Activated CD8-positive, alpha-beta T cell treated with anti-CD3 and anti-CD28 coated beads for 36 hours (primary cell): ENCODE data around the gene SYT6. TPM values are rescaled to one million over a fixed set of nuclear protein-coding genes. Genes with fewer than 3 reads are reported as not detected.
"Not testable (repeated sequence)": the region's sequence is repeated elsewhere in the genome, so short reads cannot be mapped to it uniquely, and the experiment has no call there.

Experiments used
- ATAC-seq: fragments of 200-7000 bp; cut with Tn5 transposase; one replicate; pipeline ENCODE4 v1.10.0; 2021; ENCODE audit warnings: mild to moderate bottlenecking, moderate library complexity
- CTCF ChIA-PET: fragments of 350-600 bp; sonication (Branson Sonifier 250); formaldehyde crosslinking; loops from one replicate; lab custom pipeline; 2021; ENCODE audit warnings: antibody characterized with exemption; lab: Charles Lee
- POLR2A ChIA-PET: fragments of 350-600 bp; sonication (Branson Sonifier 250); formaldehyde crosslinking; loops from one replicate; lab custom pipeline; 2021; ENCODE audit warnings: antibody characterized with exemption; lab: Charles Lee
- DNase-seq: peaks from one replicate; pipeline ENCODE4 v3.0.0-alpha.2; 2020
- H3K27ac Mint-ChIP-seq: one replicate; pipeline ENCODE4 v1.8.0; 2021; ENCODE audit warnings: mild to moderate bottlenecking, mixed read lengths
- H3K27me3 Mint-ChIP-seq: one replicate; pipeline ENCODE4 v1.8.0; 2021; ENCODE audit warnings: mixed read lengths
- H3K36me3 Mint-ChIP-seq: one replicate; pipeline ENCODE4 v1.8.0; 2021; ENCODE audit warnings: low read depth, mixed read lengths
- H3K4me1 Mint-ChIP-seq: one replicate; pipeline ENCODE4 v1.8.0; 2021; ENCODE audit warnings: low read depth, mixed read lengths
- H3K4me3 Mint-ChIP-seq: one replicate; pipeline ENCODE4 v1.8.0; 2021; ENCODE audit warnings: mild to moderate bottlenecking, moderate library complexity, mixed read lengths
- H3K9me3 Mint-ChIP-seq: one replicate; pipeline ENCODE4 v1.8.0; 2021; ENCODE audit warnings: mixed read lengths
- CTCF ChIP-seq: fragments of 200-600 bp; IDR thresholded peaks from one replicate; pipeline ENCODE4 v1.8.0; 2022; ENCODE audit warnings: antibody characterized with exemption, mild to moderate bottlenecking
- intact Hi-C: fragments of 100-400 bp; cut with micrococcal nuclease; formaldehyde crosslinking; loops from one replicate; pipeline ENCODE4 v1.10.0; 2022
- total RNA-seq, 2 experiments: library from RNA; stranded (reverse); gene quantifications; one replicate each; pipeline ENCODE4 v1.2.3, GENCODE V29; 2021

Gene SYT6
- total RNA-seq, 2 experiments from 2014 or later: not detected

- POLR2A ChIA-PET: no interaction called here
- peaks cover 2% of the 10 kb centered on the region for H3K27me3 Mint-ChIP-seq
- CTCF ChIA-PET: no interaction called here
- TF ChIP-seq CTCF: no peak
- peaks cover 4% of the 10 kb centered on the region for H3K4me1 Mint-ChIP-seq
- ATAC-seq: no peak
- H3K27ac Mint-ChIP-seq: no peak overlapping the region
- H3K9me3 Mint-ChIP-seq: peaks cover 9% of the 10 kb centered on the region
- intact Hi-C loops: no loop called here
- H3K4me3 Mint-ChIP-seq: no peak overlapping the region
- DNase-seq: no peak
- no peaks in the 10 kb centered on the region for H3K36me3 Mint-ChIP-seq
These were observed 81.4 kb downstream of the SYT6 start for GRCh38 chr1:114072246-114072645.

- H3K27me3 Mint-ChIP-seq, CTCF ChIA-PET: not testable (repeated sequence)
These were observed 83.9 kb downstream of the SYT6 start for GRCh38 chr1:114069762-114070161.

GRCh38 chr1:114068684-114069083 is 85.0 kb downstream of the SYT6 start:
- intact Hi-C loops, CTCF ChIA-PET, H3K36me3 Mint-ChIP-seq, H3K27me3 Mint-ChIP-seq, H3K4me1 Mint-ChIP-seq, H3K9me3 Mint-ChIP-seq, POLR2A ChIA-PET, H3K4me3 Mint-ChIP-seq, H3K27ac Mint-ChIP-seq, DNase-seq, ATAC-seq: not testable (repeated sequence)

More at GRCh38 chr1:114069762-114070161, 83.9 kb downstream of the SYT6 start:
- H3K9me3 Mint-ChIP-seq, H3K4me3 Mint-ChIP-seq, DNase-seq, POLR2A ChIA-PET, H3K4me1 Mint-ChIP-seq, H3K36me3 Mint-ChIP-seq, H3K27ac Mint-ChIP-seq, ATAC-seq, intact Hi-C loops: not testable (repeated sequence)

GRCh38 chr1:114065671-114066070 is 88.0 kb downstream of the SYT6 start:
- DNase-seq, H3K9me3 Mint-ChIP-seq, POLR2A ChIA-PET, H3K27ac Mint-ChIP-seq, ATAC-seq, H3K4me3 Mint-ChIP-seq, H3K27me3 Mint-ChIP-seq, H3K4me1 Mint-ChIP-seq, intact Hi-C loops, H3K36me3 Mint-ChIP-seq, CTCF ChIA-PET: not testable (repeated sequence)

- no peak for TF ChIP-seq CTCF
- H3K4me3 Mint-ChIP-seq: no peak overlapping the region
- peaks cover 2% of the 10 kb centered on the region for H3K9me3 Mint-ChIP-seq
- H3K36me3 Mint-ChIP-seq: no peaks in the 10 kb centered on the region
- ChIA-PET POLR2A (no interaction called here), CTCF (interaction anchor here (1.4 kb wide), 1 partner anchor 11 kb away, joined by 3 read pairs; no protein-coding TSS in a partner anchor)
- no peak for ATAC-seq
- no peak overlapping the region for H3K27ac Mint-ChIP-seq
- intact Hi-C loops: no loop called here
- H3K27me3 Mint-ChIP-seq: peaks cover 5% of the 10 kb centered on the region
- DNase-seq: no peak
- H3K4me1 Mint-ChIP-seq: no peaks in the 10 kb centered on the region
These were observed 90.1 kb downstream of the SYT6 start for GRCh38 chr1:114063544-114063943.

- ChIA-PET POLR2A (interaction anchor here (0.7 kb wide), 1 partner anchor 75 kb away, joined by 4 read pairs; no protein-coding TSS in a partner anchor), CTCF (interaction anchor here (0.8 kb wide), 1 partner anchor 42 kb away, joined by 3 read pairs; no protein-coding TSS in a partner anchor)
- no peak overlapping the region for H3K4me3 Mint-ChIP-seq
- peaks cover 2% of the 10 kb centered on the region for H3K9me3 Mint-ChIP-seq
- no peak for ATAC-seq
- peaks cover 5% of the 10 kb centered on the region for H3K27me3 Mint-ChIP-seq
- H3K4me1 Mint-ChIP-seq: no peaks in the 10 kb centered on the region
- H3K27ac Mint-ChIP-seq: no peak overlapping the region
- TF ChIP-seq CTCF: no peak
- DNase-seq: no peak
- H3K36me3 Mint-ChIP-seq: no peaks in the 10 kb centered on the region
- intact Hi-C loops: no loop called here
These were observed 91.1 kb downstream of the SYT6 start for GRCh38 chr1:114062477-114063099.
